Effector memory CD4-positive, alpha-beta T cell (primary cell): ENCODE measurements around the gene U2AF2.

Experiments used
- DNase-seq, 3 donors: peaks; one replicate each; pipeline ENCODE4 v3.0.0-alpha.2; 2020
- H3K27ac ChIP-seq: 2 replicates; pipeline ENCODE4 v1.7.0; 2013; ENCODE audit warnings: mild to moderate bottlenecking, low read length, moderate library complexity; ENCODE audit not compliant: insufficient read depth, poor library complexity, severe bottlenecking
- H3K27me3 ChIP-seq: replicated peaks from 2 replicates; pipeline ENCODE4 v1.7.0; 2013; ENCODE audit warnings: mild to moderate bottlenecking, low read length; ENCODE audit not compliant: insufficient read depth, control insufficient read depth, poor library complexity, severe bottlenecking
- H3K36me3 ChIP-seq: 2 replicates; pipeline ENCODE4 v1.7.0; 2013; ENCODE audit warnings: mild to moderate bottlenecking, low read length, moderate library complexity; ENCODE audit not compliant: control insufficient read depth, insufficient read depth
- H3K4me1 ChIP-seq: 2 replicates; pipeline ENCODE4 v1.7.0; 2013; ENCODE audit warnings: low read length, mild to moderate bottlenecking; ENCODE audit not compliant: control insufficient read depth, insufficient read depth, poor library complexity, severe bottlenecking
- H3K4me3 ChIP-seq: 2 replicates; pipeline ENCODE4 v1.7.0; 2013; ENCODE audit warnings: low read length, low read depth, mild to moderate bottlenecking; ENCODE audit not compliant: insufficient read depth, poor library complexity, severe bottlenecking
- H3K9me3 ChIP-seq: 2 replicates; pipeline ENCODE4 v1.7.0; 2013; ENCODE audit warnings: mild to moderate bottlenecking, low read length, moderate library complexity; ENCODE audit not compliant: control insufficient read depth

U2AF2 gene

GRCh38 chr19:55643003-55643886, 11.6 kb upstream of the U2AF2 start, which contains the start of gene ZNF581:
ZNF581 (plus strand) TSS chr19:55643649; CDS start chr19:55644572, 923 bp downstream.
- peaks cover 41% of the 10 kb centered on the region for H3K4me1 ChIP-seq

GRCh38 chr19:55643887-55644176, 11.0 kb upstream of the U2AF2 start:
- H3K27ac ChIP-seq: peak overlapping the region; percentile 84
- peaks cover 47% of the 10 kb centered on the region for H3K4me1 ChIP-seq
- no peak for DNase-seq
- peak overlapping the region; percentile 76 for H3K4me3 ChIP-seq
- no peaks in the 10 kb centered on the region for H3K27me3 ChIP-seq
- no peaks in the 10 kb centered on the region for H3K9me3 ChIP-seq
- H3K36me3 ChIP-seq: peaks cover 9% of the 10 kb centered on the region

More at GRCh38 chr19:55643003-55643886, 11.6 kb upstream of the U2AF2 start, which contains the start of gene ZNF581:
- peak within 1 kb of the TSS; percentile 84 for H3K27ac ChIP-seq
- no peaks in the 10 kb centered on the region for H3K27me3 ChIP-seq
- DNase-seq: peak; percentile 54 to 66 (median 64)
- peaks cover 9% of the 10 kb centered on the region for H3K36me3 ChIP-seq
- H3K4me3 ChIP-seq: peak within 1 kb of the TSS; percentile 76
- H3K9me3 ChIP-seq: no peaks in the 10 kb centered on the region

DNA sequence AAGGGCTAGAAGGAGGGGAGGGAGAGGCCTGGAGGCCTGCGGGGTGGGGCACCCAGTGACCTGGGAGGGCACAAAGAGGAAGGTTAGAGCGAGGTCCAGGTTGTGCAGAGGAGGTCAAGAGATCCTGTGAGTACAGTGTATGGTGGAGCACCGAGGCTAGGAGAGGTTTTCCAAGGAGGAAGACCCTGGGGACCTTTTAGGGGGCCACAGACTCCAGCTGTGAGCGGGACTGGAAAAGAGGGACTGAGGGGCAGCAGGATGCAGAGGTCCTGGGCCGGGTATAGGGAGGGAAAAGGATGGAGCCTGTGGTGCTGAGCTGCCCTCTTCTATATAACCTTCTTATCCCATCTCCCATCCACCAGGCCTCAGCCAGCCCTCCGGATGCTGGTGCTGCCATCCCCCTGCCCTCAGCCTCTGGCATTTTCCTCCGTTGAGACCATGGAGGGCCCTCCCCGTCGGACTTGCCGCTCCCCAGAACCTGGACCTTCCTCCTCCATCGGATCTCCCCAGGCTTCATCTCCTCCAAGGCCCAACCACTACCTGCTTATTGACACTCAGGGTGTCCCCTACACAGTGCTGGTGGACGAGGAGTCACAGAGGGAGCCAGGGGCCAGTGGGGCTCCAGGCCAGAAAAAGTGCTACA, 10.5 kb upstream of the U2AF2 start:
- H3K9me3 ChIP-seq: no peaks in the 10 kb centered on the region
- H3K4me3 ChIP-seq: peak overlapping the region; percentile 76
- H3K27ac ChIP-seq: peak overlapping the region; percentile 84
- H3K27me3 ChIP-seq: no peaks in the 10 kb centered on the region
- no peak for DNase-seq
- H3K36me3 ChIP-seq: peaks cover 9% of the 10 kb centered on the region
- H3K4me1 ChIP-seq: peaks cover 48% of the 10 kb centered on the region

DNA sequence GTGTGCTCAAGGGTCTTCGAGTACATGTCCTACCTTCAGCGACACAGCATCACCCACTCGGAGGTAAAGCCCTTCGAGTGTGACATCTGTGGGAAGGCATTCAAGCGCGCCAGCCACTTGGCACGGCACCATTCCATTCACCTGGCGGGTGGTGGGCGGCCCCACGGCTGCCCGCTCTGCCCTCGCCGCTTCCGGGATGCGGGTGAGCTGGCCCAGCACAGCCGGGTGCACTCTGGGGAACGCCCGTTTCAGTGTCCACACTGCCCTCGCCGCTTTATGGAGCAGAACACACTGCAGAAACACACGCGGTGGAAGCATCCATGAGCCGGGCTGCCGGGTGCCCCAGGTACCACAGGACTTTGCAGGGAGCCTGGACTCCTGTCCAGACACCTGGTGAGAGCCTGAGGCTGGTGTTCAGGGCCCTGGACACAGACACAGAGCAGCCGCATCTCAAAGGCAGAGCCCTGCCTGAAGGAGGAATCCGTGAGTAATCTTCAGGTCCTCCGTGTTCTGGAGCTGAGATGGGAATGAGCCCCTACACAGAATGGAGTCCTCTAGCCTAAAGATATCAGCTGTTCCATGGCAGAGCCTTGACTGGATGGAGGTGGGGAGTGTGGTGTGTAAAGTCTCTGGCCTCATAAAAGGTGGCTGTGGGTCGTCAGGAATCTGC, 9.9 kb upstream of the U2AF2 start:
- peaks cover 9% of the 10 kb centered on the region for H3K36me3 ChIP-seq
- peaks cover 46% of the 10 kb centered on the region for H3K4me1 ChIP-seq
- H3K27me3 ChIP-seq: no peaks in the 10 kb centered on the region
- H3K4me3 ChIP-seq: no peak overlapping the region
- H3K27ac ChIP-seq: no peak overlapping the region
- DNase-seq: no peak
- H3K9me3 ChIP-seq: no peaks in the 10 kb centered on the region

- no peak overlapping the region for H3K27ac ChIP-seq
- H3K4me1 ChIP-seq: peaks cover 42% of the 10 kb centered on the region
- no peak overlapping the region for H3K4me3 ChIP-seq
- H3K36me3 ChIP-seq: peaks cover 9% of the 10 kb centered on the region
- no peak for DNase-seq
- no peaks in the 10 kb centered on the region for H3K9me3 ChIP-seq
- H3K27me3 ChIP-seq: no peaks in the 10 kb centered on the region
These were observed 9.3 kb upstream of the U2AF2 start for GRCh38 chr19:55645512-55645881.

DNA sequence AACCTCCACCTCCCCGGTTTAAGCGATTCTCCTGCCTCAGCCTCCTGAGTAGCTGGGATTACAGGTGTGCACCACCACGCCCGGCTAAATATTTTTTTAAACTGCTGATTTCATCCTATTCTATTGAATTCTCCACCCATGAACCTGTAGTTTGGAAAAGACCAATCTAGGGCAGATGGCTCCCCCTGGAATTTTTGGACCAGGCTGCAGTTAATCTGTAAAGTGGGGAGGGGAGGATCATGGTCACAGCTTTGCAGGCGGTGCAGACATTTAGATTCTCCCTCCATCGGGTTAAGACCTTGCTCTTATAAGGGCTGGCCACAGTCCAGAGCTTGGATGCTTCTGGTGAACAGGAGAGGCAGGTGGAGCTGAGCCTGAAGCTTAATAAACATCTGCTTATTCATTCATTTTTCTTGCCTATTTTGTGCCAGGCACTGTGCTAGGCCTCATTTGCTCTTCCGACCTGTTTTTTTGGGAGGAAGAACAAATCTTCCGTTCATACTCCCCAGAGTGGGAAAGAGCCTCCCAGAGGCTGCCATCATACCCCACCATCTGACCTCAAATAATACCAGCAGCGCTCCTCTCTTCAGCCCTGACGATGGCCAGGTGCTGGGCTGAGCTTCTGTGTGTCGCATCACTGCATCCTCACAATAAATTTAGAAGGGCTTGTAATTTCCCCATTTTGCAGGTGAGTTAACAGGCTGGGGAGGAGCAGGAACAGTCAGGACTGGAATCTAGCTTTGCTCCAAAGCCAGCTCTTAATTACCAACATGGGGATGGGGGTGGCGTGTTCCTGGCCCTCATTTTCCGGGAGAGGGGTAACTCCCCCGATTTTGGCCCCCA, 7.7 kb upstream of the U2AF2 start:
- no peak for DNase-seq
- H3K9me3 ChIP-seq: no peaks in the 10 kb centered on the region
- peaks cover 33% of the 10 kb centered on the region for H3K4me1 ChIP-seq
- H3K36me3 ChIP-seq: peaks cover 9% of the 10 kb centered on the region
- peak overlapping the region; percentile 59 for H3K4me3 ChIP-seq
- H3K27me3 ChIP-seq: no peaks in the 10 kb centered on the region
- peak overlapping the region; percentile 57 for H3K27ac ChIP-seq

DNA sequence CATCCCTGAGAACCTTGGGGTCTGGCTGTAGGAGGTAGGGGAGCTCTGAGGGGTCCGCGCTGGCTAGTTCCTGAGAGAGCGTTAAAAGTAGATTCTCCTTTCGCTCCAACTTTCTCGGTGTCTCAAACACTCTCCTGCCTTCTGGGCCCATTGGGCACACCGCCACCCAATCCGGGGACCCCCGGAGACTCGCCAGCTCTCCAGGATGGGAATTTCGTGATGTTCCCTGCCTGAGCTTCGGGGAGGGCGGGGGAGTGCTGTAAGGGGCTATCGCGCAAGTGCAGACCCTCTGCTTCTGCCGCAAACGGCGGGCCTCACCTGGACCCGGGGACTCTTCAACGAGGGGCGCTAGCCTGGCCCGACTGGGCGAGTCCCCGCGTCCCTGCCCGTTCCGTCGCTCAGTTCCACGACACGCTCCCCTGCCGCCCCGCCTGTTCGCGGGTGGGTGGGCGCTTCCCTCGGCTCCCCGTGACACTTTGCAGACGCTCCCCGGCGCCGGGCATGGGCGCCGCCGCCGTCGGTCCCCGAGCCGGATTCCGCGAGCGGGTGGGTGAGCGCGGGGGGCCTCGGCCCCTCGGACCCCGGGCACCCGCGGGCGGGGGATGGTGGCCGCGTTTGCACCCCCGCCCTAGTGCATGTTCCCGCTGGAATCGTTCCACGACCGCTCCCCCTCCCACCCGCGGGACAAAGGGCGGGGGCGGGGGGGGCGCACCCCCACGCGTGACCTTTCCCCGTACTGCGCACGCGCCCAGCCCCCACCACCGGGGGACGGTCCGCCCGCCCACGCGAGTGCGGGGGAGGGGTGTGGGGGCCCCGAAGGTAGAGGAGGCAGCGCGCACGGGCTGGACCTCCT, 6.9 kb upstream of the U2AF2 start, which contains the start of gene CCDC106:
TSS of gene CCDC106 (plus strand) at position 481 of the 853 bp plus-strand sequence. CDS start 835 bp downstream, outside the sequence.
- Histone ChIP-seq H3K27me3 (no peaks in the 10 kb centered on the region), H3K36me3 (peaks cover 9% of the 10 kb centered on the region), H3K4me3 (peak within 1 kb of the TSS; percentile 59), H3K9me3 (no peaks in the 10 kb centered on the region), H3K27ac (peak within 1 kb of the TSS; percentile 57), H3K4me1 (peaks cover 26% of the 10 kb centered on the region)
- DNase-seq: no peak

GRCh38 chr19:55648585-55649267, 6.1 kb upstream of the U2AF2 start:
- H3K36me3 ChIP-seq: peaks cover 9% of the 10 kb centered on the region
- H3K9me3 ChIP-seq: no peaks in the 10 kb centered on the region
- no peak for DNase-seq
- peak overlapping the region; percentile 57 for H3K27ac ChIP-seq
- H3K4me3 ChIP-seq: peak overlapping the region; percentile 59
- H3K4me1 ChIP-seq: peaks cover 23% of the 10 kb centered on the region
- no peaks in the 10 kb centered on the region for H3K27me3 ChIP-seq
